Measurements from ENCODE around the gene OR4D10.

- TF ChIP-seq MYBL2 (IDR thresholded peaks at IDR 0.05; ENCODE audit: low read depth) (no peak), MYBL2 (CRISPR knock-in tag; IDR thresholded peaks at IDR 0.05; ENCODE audit: borderline replicate concordance) (no peak), ZBTB33 (CRISPR knock-in tag; IDR thresholded peaks at IDR 0.05) (no peak)
Measured at GRCh38 chr11:59520741-59521140, 47.6 kb downstream of the OR4D10 start.
